GM23338 (cell line): ENCODE data around the gene MPHOSPH10. TPM values are rescaled to one million over a fixed set of nuclear protein-coding genes. Genes with fewer than 3 reads are reported as not detected.

Source experiments
- ATAC-seq: fragments of 200-7000 bp; cut with Tn5 transposase; 3 replicates; pipeline ENCODE4 v1.9.1; 2020
- DNase-seq: peaks from one replicate; pipeline ENCODE4 v3.0.0-alpha.2; 2015; ENCODE audit warnings: low spot score
- H2AFZ ChIP-seq: fragments of 200-600 bp; sonication (generic); 2 replicates; pipeline ENCODE4 v1.8.0; 2016; ENCODE audit warnings: antibody characterized with exemption, mild to moderate bottlenecking, moderate library complexity
- H3F3A ChIP-seq: fragments of 200-600 bp; sonication (generic); replicated peaks from 2 replicates; pipeline ENCODE4 v1.8.0; 2017; ENCODE audit warnings: antibody characterized with exemption, mixed run types, low read depth
- H3K27ac ChIP-seq: fragments of 200-600 bp; sonication (generic); 2 replicates; pipeline ENCODE4 v1.6.1; 2016; ENCODE audit warnings: low read depth
- H3K27me3 ChIP-seq: fragments of 200-600 bp; sonication (generic); 2 replicates; pipeline ENCODE4 v1.8.0; 2016; ENCODE audit warnings: mild to moderate bottlenecking, mixed run types, moderate library complexity; ENCODE audit not compliant: insufficient read depth
- H3K36me3 ChIP-seq: fragments of 200-600 bp; sonication (generic); 2 replicates; pipeline ENCODE4 v1.8.0; 2016; ENCODE audit warnings: mild to moderate bottlenecking; ENCODE audit not compliant: insufficient read depth
- H3K4me1 ChIP-seq: fragments of 200-600 bp; sonication (generic); 2 replicates; pipeline ENCODE4 v1.8.0; 2016; ENCODE audit warnings: mild to moderate bottlenecking, moderate library complexity; ENCODE audit not compliant: insufficient read depth
- H3K4me2 ChIP-seq: fragments of 200-600 bp; sonication (generic); 2 replicates; pipeline ENCODE4 v1.7.1; 2017; ENCODE audit warnings: mixed run types
- H3K4me3 ChIP-seq: fragments of 200-600 bp; sonication (generic); 2 replicates; pipeline ENCODE4 v1.6.1; 2016; ENCODE audit warnings: mixed run types
- H3K79me2 ChIP-seq: fragments of 200-600 bp; sonication (generic); replicated peaks from 2 replicates; pipeline ENCODE4 v1.8.0; 2017; ENCODE audit warnings: mild to moderate bottlenecking; ENCODE audit not compliant: insufficient read depth
- H3K9me2 ChIP-seq: fragments of 200-600 bp; sonication (generic); 2 replicates; pipeline ENCODE4 v1.8.0; 2017; ENCODE audit not compliant: insufficient read depth
- H4K20me1 ChIP-seq: fragments of 200-600 bp; sonication (generic); replicated peaks from 2 replicates; pipeline ENCODE4 v1.8.0; 2017; ENCODE audit warnings: mild to moderate bottlenecking; ENCODE audit not compliant: insufficient read depth
- H3K27ac Mint-ChIP-seq: 2 replicates; pipeline ENCODE4 v1.8.0; 2020; ENCODE audit warnings: inconsistent platforms, mild to moderate bottlenecking, moderate library complexity, mixed read lengths
- H3K27me3 Mint-ChIP-seq: 3 replicates; pipeline ENCODE4 v1.8.0; 2022; ENCODE audit warnings: low read depth, mild to moderate bottlenecking, moderate library complexity, mixed read lengths, inconsistent platforms; ENCODE audit not compliant: insufficient read depth, poor library complexity
- H3K36me3 Mint-ChIP-seq: 3 replicates; pipeline ENCODE4 v1.8.0; 2021; ENCODE audit warnings: low read depth, mild to moderate bottlenecking, inconsistent platforms, moderate library complexity, mixed read lengths
- H3K4me1 Mint-ChIP-seq: 3 replicates; pipeline ENCODE4 v1.8.0; 2020; ENCODE audit warnings: mild to moderate bottlenecking, inconsistent platforms, mixed read lengths
- H3K4me3 Mint-ChIP-seq: 3 replicates; pipeline ENCODE4 v1.8.0; 2021; ENCODE audit warnings: moderate library complexity, mild to moderate bottlenecking, inconsistent platforms, mixed read lengths
- H3K9me3 Mint-ChIP-seq: 3 replicates; pipeline ENCODE4 v1.8.0; 2020; ENCODE audit warnings: moderate library complexity, mild to moderate bottlenecking, inconsistent platforms, mixed read lengths
- CREB1 ChIP-seq: fragments of 250-450 bp; sonication (Bioruptor Pico); IDR thresholded peaks from 2 replicates; pipeline ENCODE4 v1.5.0; 2020; ENCODE audit warnings: low read depth, mild to moderate bottlenecking, moderate library complexity
- EZH2 ChIP-seq: fragments of 200-600 bp; sonication (generic); IDR thresholded peaks from one replicate; pipeline ENCODE4 v1.8.0; 2017; ENCODE audit warnings: antibody characterized with exemption, mild to moderate bottlenecking, low read depth; ENCODE audit not compliant: unreplicated experiment
- EZH2phosphoT487 ChIP-seq: fragments of 200-600 bp; sonication (generic); IDR thresholded peaks from one replicate; pipeline ENCODE4 v1.8.1; 2018; ENCODE audit warnings: antibody characterized with exemption; ENCODE audit not compliant: unreplicated experiment
- JUNB ChIP-seq: IDR thresholded peaks from one replicate; pipeline ENCODE4 v1.6.1; 2016; ENCODE audit warnings: antibody characterized with exemption; ENCODE audit not compliant: unreplicated experiment
- NANOG ChIP-seq: IDR thresholded peaks from 2 replicates; pipeline ENCODE4 v1.6.1; 2016; ENCODE audit warnings: antibody characterized with exemption, borderline replicate concordance
- POLR2AphosphoS5 ChIP-seq: IDR thresholded peaks from 2 replicates; pipeline ENCODE4 v1.6.1; 2016; ENCODE audit warnings: antibody characterized with exemption, low read depth
- STAT1 ChIP-seq: IDR thresholded peaks from one replicate; pipeline ENCODE4 v1.6.1; 2016; ENCODE audit warnings: antibody characterized with exemption; ENCODE audit not compliant: unreplicated experiment
- ZNF114 ChIP-seq: fragments of 250-450 bp; sonication (Bioruptor Pico); IDR thresholded peaks from 2 replicates; pipeline ENCODE4 v1.5.0; 2020; ENCODE audit warnings: mild to moderate bottlenecking, moderate library complexity
- ZNF331 ChIP-seq: fragments of 250-450 bp; sonication (Bioruptor Pico); IDR thresholded peaks from 2 replicates; pipeline ENCODE4 v1.5.0; 2020; ENCODE audit warnings: low read depth, mild to moderate bottlenecking, moderate library complexity
- polyA plus RNA-seq: library from polyadenylated mRNA; unstranded; fragments of >200 nt; fragmentation: Nextera tagmentation; extraction: Ambion mirVana; gene quantifications from 2 replicates; pipeline ENCODE4 v1.2.1, GENCODE V29; 2016
- total RNA-seq: library from RNA; depleted of rRNA; stranded (reverse); fragments of >200 nt; shearing (Covaris generic); gene quantifications from 2 replicates; pipeline ENCODE4 v1.2.3, GENCODE V29; 2014
- TF ChIP-seq, protein P1 (sequence below): fragments of 250-450 bp; sonication (Bioruptor Pico); IDR thresholded peaks from 2 replicates; pipeline ENCODE4 v1.5.0; 2020; ENCODE audit warnings: mild to moderate bottlenecking, moderate library complexity
- TF ChIP-seq, protein P2 (sequence below): IDR thresholded peaks from one replicate; pipeline ENCODE4 v1.6.1; 2018; ENCODE audit warnings: antibody characterized with exemption; ENCODE audit not compliant: unreplicated experiment
- TF ChIP-seq, protein P3 (sequence below), 2 experiments: fragments of 200-600 bp in 1 of 2; sonication (generic) in 1 of 2; conservative IDR thresholded peaks; 2 replicates each; pipeline versions ENCODE4 v1.5.1 to v1.6.1; 2016 to 2017; ENCODE audit warnings: antibody characterized with exemption in 2 of 2, low read depth in 2 of 2, mild to moderate bottlenecking in 2 of 2, moderate library complexity in 1 of 2
- TF ChIP-seq, protein P4 (sequence below): IDR thresholded peaks from 2 replicates; pipeline ENCODE4 v1.6.1; 2016; ENCODE audit warnings: antibody characterized with exemption

MPHOSPH10 gene
- total and polyA plus RNA-seq, 2 experiments from 2014 or later = 23.8 to 64.8 TPM

GRCh38 chr2:71129902-71130151 is 607 bp upstream of the MPHOSPH10 start:
- no peak for TF ChIP-seq POLR2AphosphoS5
- no peak for TF ChIP-seq EZH2
- TF ChIP-seq JUNB = no peak
- TF ChIP-seq, protein P1, sequence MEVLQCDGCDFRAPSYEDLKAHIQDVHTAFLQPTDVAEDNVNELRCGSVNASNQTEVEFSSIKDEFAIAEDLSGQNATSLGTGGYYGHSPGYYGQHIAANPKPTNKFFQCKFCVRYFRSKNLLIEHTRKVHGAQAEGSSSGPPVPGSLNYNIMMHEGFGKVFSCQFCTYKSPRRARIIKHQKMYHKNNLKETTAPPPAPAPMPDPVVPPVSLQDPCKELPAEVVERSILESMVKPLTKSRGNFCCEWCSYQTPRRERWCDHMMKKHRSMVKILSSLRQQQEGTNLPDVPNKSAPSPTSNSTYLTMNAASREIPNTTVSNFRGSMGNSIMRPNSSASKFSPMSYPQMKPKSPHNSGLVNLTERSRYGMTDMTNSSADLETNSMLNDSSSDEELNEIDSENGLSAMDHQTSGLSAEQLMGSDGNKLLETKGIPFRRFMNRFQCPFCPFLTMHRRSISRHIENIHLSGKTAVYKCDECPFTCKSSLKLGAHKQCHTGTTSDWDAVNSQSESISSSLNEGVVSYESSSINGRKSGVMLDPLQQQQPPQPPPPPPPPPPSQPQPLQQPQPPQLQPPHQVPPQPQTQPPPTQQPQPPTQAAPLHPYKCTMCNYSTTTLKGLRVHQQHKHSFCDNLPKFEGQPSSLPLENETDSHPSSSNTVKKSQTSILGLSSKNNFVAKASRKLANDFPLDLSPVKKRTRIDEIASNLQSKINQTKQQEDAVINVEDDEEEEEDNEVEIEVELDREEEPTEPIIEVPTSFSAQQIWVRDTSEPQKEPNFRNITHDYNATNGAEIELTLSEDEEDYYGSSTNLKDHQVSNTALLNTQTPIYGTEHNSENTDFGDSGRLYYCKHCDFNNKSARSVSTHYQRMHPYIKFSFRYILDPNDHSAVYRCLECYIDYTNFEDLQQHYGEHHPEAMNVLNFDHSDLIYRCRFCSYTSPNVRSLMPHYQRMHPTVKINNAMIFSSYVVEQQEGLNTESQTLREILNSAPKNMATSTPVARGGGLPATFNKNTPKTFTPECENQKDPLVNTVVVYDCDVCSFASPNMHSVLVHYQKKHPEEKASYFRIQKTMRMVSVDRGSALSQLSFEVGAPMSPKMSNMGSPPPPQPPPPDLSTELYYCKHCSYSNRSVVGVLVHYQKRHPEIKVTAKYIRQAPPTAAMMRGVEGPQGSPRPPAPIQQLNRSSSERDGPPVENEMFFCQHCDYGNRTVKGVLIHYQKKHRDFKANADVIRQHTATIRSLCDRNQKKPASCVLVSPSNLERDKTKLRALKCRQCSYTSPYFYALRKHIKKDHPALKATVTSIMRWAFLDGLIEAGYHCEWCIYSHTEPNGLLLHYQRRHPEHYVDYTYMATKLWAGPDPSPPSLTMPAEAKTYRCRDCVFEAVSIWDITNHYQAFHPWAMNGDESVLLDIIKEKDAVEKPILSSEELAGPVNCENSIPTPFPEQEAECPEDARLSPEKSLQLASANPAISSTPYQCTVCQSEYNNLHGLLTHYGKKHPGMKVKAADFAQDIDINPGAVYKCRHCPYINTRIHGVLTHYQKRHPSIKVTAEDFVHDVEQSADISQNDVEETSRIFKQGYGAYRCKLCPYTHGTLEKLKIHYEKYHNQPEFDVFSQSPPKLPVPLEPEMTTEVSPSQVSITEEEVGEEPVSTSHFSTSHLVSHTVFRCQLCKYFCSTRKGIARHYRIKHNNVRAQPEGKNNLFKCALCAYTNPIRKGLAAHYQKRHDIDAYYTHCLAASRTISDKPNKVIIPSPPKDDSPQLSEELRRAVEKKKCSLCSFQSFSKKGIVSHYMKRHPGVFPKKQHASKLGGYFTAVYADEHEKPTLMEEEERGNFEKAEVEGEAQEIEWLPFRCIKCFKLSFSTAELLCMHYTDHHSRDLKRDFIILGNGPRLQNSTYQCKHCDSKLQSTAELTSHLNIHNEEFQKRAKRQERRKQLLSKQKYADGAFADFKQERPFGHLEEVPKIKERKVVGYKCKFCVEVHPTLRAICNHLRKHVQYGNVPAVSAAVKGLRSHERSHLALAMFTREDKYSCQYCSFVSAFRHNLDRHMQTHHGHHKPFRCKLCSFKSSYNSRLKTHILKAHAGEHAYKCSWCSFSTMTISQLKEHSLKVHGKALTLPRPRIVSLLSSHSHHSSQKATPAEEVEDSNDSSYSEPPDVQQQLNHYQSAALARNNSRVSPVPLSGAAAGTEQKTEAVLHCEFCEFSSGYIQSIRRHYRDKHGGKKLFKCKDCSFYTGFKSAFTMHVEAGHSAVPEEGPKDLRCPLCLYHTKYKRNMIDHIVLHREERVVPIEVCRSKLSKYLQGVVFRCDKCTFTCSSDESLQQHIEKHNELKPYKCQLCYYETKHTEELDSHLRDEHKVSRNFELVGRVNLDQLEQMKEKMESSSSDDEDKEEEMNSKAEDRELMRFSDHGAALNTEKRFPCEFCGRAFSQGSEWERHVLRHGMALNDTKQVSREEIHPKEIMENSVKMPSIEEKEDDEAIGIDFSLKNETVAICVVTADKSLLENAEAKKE (CRISPR knock-in tag) = no peak
- no peak for TF ChIP-seq ZNF114 (CRISPR knock-in tag)
- TF ChIP-seq, protein P2, sequence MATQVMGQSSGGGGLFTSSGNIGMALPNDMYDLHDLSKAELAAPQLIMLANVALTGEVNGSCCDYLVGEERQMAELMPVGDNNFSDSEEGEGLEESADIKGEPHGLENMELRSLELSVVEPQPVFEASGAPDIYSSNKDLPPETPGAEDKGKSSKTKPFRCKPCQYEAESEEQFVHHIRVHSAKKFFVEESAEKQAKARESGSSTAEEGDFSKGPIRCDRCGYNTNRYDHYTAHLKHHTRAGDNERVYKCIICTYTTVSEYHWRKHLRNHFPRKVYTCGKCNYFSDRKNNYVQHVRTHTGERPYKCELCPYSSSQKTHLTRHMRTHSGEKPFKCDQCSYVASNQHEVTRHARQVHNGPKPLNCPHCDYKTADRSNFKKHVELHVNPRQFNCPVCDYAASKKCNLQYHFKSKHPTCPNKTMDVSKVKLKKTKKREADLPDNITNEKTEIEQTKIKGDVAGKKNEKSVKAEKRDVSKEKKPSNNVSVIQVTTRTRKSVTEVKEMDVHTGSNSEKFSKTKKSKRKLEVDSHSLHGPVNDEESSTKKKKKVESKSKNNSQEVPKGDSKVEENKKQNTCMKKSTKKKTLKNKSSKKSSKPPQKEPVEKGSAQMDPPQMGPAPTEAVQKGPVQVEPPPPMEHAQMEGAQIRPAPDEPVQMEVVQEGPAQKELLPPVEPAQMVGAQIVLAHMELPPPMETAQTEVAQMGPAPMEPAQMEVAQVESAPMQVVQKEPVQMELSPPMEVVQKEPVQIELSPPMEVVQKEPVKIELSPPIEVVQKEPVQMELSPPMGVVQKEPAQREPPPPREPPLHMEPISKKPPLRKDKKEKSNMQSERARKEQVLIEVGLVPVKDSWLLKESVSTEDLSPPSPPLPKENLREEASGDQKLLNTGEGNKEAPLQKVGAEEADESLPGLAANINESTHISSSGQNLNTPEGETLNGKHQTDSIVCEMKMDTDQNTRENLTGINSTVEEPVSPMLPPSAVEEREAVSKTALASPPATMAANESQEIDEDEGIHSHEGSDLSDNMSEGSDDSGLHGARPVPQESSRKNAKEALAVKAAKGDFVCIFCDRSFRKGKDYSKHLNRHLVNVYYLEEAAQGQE = no peak
- no peak for TF ChIP-seq ZNF331
- TF ChIP-seq NANOG = no peak
- TF ChIP-seq, protein P3, sequence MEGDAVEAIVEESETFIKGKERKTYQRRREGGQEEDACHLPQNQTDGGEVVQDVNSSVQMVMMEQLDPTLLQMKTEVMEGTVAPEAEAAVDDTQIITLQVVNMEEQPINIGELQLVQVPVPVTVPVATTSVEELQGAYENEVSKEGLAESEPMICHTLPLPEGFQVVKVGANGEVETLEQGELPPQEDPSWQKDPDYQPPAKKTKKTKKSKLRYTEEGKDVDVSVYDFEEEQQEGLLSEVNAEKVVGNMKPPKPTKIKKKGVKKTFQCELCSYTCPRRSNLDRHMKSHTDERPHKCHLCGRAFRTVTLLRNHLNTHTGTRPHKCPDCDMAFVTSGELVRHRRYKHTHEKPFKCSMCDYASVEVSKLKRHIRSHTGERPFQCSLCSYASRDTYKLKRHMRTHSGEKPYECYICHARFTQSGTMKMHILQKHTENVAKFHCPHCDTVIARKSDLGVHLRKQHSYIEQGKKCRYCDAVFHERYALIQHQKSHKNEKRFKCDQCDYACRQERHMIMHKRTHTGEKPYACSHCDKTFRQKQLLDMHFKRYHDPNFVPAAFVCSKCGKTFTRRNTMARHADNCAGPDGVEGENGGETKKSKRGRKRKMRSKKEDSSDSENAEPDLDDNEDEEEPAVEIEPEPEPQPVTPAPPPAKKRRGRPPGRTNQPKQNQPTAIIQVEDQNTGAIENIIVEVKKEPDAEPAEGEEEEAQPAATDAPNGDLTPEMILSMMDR (conservative IDR thresholded peaks at IDR 0.05; ENCODE audit: low read depth in 2 of 2) = no peak
- TF ChIP-seq, protein P4, sequence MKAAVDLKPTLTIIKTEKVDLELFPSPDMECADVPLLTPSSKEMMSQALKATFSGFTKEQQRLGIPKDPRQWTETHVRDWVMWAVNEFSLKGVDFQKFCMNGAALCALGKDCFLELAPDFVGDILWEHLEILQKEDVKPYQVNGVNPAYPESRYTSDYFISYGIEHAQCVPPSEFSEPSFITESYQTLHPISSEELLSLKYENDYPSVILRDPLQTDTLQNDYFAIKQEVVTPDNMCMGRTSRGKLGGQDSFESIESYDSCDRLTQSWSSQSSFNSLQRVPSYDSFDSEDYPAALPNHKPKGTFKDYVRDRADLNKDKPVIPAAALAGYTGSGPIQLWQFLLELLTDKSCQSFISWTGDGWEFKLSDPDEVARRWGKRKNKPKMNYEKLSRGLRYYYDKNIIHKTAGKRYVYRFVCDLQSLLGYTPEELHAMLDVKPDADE = no peak
- no peak for TF ChIP-seq CREB1
- TF ChIP-seq EZH2phosphoT487 = no peak
- no peak for TF ChIP-seq STAT1
- Mint-ChIP-seq H3K4me1 (peaks cover 2% of the 10 kb centered on the region; the same call in 1 of the 3 replicates), H3K9me3 (no peaks in the 10 kb centered on the region), H3K36me3 (peaks cover 11% of the 10 kb centered on the region; the same call in 2 of the 3 replicates), H3K27ac (peak overlapping the region; percentile 94; the same call in 1 of the 2 replicates), H3K27me3 (peaks cover 7% of the 10 kb centered on the region), H3K4me3 (no peak overlapping the region)
- peak overlapping the region; percentile 89 for H3K27ac ChIP-seq
- H3K4me1 ChIP-seq = peaks cover 9% of the 10 kb centered on the region
- DNase-seq (peak; percentile 80), ATAC-seq (peak; percentile 79)
- peaks cover 20% of the 10 kb centered on the region for H3K36me3 ChIP-seq
- peak overlapping the region; percentile 65 for H3K4me3 ChIP-seq
- H3F3A ChIP-seq = no peaks in the 10 kb centered on the region
- peak overlapping the region; percentile 53 for H2AFZ ChIP-seq
- no peaks in the 10 kb centered on the region for H3K9me2 ChIP-seq
- no peaks in the 10 kb centered on the region for H3K27me3 ChIP-seq
- H3K79me2 ChIP-seq = peaks cover 53% of the 10 kb centered on the region
- peak overlapping the region; percentile 94 for H3K4me2 ChIP-seq
- H4K20me1 ChIP-seq = peaks cover 9% of the 10 kb centered on the region
